ENCODE measurements around the gene NEMP1.

DNA sequence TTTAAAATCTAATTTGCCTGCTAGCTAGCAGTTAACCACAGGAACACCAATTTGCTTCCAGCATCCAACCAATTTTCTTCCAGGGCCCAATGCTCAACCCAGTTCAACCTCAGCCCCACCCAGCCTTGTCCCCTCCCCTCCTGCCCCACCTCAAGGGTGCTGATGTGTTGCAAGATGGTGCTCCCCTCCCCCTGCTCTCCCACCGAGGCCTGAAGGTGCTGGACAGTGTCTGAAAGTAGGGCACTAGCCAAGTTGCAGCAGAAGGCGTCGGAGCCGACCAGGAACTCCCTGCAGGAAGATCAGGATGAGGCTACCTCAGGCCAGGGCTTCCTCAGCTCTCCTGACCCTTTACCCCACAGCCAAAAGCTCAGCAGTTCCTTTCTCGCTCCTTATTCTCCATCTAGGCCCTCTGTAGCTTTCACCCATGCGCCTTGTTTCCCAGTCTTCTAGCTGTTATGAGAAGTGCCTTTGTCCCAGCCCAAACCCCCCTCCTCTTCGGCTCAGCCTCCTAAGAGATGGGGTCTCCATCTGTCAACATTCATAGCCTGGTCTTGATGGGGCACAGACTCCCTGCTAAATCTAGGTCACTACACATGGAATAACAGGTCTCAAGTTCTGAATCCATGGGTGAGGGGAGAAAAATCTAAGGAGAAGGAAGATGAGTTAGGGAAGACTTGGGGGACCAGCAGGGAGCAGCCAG is 29.0 kb upstream of the NEMP1 start:
- TF ChIP-seq, protein P1, sequence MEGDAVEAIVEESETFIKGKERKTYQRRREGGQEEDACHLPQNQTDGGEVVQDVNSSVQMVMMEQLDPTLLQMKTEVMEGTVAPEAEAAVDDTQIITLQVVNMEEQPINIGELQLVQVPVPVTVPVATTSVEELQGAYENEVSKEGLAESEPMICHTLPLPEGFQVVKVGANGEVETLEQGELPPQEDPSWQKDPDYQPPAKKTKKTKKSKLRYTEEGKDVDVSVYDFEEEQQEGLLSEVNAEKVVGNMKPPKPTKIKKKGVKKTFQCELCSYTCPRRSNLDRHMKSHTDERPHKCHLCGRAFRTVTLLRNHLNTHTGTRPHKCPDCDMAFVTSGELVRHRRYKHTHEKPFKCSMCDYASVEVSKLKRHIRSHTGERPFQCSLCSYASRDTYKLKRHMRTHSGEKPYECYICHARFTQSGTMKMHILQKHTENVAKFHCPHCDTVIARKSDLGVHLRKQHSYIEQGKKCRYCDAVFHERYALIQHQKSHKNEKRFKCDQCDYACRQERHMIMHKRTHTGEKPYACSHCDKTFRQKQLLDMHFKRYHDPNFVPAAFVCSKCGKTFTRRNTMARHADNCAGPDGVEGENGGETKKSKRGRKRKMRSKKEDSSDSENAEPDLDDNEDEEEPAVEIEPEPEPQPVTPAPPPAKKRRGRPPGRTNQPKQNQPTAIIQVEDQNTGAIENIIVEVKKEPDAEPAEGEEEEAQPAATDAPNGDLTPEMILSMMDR (optimal IDR thresholded peaks at IDR 0.05 in 1 of 3, IDR thresholded peaks at IDR 0.05 in 1 of 3, conservative IDR thresholded peaks at IDR 0.05 in 1 of 3; ENCODE audit: extremely low read depth in 1 of 3, insufficient read depth in 2 of 3, low read length in 3 of 3) = no peak
- no peak for TF ChIP-seq EZH2 (IDR thresholded peaks at IDR 0.05; ENCODE audit: low read length)
